GM19324 (cell line): ENCODE results near the gene BTBD17.
"Not testable (repeated sequence)": the region's sequence is repeated elsewhere in the genome, so short reads cannot be mapped to it uniquely, and the experiment has no call there.

ENCODE experiments used
- ATAC-seq: cut with Tn5 transposase; IDR thresholded peaks from one replicate; pipeline ENCODE4 v1.9.1; 2021; ENCODE audit warnings: mild to moderate bottlenecking, moderate library complexity; ENCODE audit not compliant: unreplicated experiment, low FRiP score

BTBD17 gene, protein sequence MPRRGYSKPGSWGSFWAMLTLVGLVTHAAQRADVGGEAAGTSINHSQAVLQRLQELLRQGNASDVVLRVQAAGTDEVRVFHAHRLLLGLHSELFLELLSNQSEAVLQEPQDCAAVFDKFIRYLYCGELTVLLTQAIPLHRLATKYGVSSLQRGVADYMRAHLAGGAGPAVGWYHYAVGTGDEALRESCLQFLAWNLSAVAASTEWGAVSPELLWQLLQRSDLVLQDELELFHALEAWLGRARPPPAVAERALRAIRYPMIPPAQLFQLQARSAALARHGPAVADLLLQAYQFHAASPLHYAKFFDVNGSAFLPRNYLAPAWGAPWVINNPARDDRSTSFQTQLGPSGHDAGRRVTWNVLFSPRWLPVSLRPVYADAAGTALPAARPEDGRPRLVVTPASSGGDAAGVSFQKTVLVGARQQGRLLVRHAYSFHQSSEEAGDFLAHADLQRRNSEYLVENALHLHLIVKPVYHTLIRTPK

DNA sequence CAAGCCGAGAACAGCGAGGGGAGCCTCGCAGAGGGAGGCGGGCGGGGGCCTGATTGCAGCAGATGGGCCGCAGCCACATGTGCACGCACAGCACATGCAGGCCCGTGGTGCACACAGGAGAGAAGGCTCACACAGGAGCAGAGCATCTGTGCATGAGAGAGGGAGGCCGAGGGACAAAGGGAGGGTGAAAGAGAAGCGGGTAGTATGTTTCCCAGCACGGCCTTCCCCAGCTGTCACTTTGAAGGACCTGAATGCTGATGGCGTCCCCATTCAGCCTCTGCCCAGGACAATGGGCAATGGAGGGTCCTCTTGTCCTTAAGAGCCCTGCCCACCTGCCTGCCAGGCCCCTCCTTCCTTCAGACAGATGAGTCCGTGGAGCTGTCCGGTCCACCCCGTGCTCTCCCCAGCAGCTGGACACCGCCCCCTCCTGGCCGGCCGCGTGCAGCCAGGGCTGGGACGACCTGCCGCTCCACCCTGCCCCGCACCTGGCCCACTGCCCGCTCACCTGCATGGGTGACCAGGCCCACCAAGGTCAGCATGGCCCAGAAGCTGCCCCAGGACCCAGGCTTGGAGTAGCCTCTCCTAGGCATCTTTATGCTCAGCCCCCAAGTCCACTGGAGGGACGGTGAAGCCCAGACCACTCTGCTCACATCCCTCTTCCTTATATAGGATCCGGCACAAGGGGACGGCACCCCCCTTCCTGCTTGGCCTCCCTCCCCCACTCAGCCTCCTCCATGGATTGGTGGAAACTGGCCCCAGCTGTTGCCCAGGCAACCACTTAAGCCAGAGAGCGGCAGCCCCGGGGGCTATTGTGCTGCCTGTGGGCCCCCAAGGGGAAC lies at the start of gene BTBD17:
Gene BTBD17, minus strand, starts transcription at position 639 of the 839 bp plus-strand sequence. Its CDS starts 49 bp downstream, at position 590.
- ATAC-seq = no peak

DNA sequence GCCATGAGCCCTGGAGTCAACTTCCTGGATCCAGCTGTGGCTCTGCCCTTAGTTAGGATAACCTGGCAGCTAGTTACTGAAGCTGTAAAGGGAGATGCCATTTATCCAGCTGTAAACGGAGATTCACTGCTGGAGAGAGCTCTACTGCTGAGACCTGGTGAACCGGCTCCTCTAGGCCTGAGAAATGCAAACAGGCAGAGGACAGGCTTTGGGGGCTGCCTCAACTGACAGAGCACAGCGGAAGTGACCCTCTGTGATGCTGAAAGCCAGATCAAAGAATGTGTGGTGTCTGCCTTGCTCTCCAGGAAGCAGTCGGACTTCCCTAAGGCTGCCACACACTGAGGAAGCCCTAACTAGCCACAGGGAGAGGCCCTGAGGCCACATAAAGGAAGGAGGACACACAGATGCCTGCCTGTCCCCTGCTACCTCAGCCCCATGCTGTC lies 48.4 kb upstream of the BTBD17 start:
- ATAC-seq = no peak

DNA sequence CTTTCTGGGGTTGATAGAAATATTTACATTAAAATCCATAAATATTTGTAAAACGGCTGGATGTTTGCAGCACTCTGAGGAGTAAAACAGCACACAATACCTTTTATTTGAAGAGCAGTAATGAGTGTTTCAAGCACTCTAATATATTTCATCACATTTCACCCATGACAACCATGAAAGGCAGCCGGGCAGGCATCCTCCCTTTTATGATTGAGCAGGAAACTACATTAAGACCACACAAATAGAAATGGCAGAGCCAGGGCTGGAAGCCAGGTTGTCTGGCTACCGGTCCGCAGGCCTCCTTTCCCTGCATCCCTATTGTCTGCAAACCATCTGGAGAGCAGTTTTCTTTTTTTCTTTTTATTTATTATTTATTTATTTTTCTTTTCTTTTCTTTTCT lies 47.1 kb upstream of the BTBD17 start:
- ATAC-seq = no peak

DNA sequence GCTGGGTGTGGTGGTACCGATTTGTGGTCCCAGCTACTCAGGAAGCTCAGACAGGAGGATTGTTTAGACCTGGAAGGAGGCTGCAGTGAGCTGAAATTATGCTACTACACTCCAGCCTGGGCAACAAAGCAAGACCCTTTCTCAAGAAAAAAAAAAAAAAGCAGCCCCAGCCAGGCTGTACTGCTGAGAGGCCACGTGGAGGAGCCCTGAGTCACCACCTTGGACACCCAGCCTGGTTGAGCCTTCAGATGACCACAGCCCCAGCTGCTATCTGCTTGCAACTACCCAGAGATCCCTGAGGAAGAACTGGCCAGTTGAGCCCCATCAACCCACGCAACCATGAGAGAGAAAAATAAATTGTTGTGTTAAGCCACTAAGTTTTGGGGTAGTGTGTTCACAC lies 46.6 kb upstream of the BTBD17 start:
- no peak for ATAC-seq

DNA sequence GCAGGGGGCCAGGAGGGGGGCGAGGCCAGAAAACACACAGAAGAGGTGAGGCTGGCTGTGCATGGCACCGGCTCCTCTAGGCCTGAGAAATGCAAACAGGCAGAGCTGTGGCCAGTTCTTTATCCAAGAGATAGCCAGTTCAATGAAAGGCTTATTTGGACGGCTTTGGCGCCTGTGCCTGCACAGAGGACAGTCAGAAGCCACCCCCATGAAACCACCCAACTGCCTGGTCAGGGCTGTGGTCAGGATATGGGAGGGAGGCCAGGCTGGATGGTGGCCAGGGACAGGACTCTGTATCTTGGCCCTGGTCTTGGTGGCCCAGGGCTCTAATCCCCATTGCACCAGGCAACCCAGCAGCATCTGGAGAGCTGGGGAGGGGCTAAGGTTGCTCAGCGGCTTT lies 45.7 kb upstream of the BTBD17 start:
- ATAC-seq = no peak

DNA sequence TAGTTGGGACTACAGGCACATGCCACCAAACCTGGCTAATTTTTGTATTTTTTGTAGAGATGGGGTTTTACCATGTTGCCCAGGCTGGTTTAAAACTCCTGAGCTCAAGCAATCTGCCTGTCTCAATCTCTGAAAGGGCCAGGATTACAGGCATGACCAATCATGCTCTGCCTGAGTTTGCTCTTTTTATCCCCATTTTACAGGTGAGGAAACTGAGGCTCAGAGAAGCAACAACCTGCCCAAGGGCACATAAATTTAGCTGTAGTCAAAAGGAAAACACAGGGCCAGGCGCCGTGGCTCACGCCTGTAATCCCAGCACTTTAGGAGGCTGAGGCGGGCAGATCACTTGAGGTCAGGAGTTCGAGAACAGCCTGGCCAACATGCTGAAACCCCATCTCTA lies 43.6 kb upstream of the BTBD17 start:
- ATAC-seq = not testable (repeated sequence)

DNA sequence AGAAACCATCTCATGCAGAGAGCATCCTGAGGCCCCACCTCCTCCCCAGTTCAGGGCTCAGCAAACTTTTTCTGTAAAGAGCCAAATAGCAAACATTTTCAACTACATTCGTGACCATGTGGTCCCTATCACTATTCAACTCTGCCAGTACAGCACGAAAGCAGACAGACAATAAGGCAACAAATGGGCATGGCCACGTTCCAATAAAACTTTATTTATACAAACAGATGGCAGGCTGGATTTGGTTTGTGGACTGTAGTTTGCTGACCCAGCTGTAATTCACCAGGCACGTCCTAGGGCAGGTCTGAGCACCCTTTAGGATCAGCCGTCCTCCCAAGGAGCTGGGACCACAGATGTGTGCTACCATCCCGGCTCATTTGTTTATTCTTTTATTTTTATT lies 43.1 kb upstream of the BTBD17 start:
- no peak for ATAC-seq

DNA sequence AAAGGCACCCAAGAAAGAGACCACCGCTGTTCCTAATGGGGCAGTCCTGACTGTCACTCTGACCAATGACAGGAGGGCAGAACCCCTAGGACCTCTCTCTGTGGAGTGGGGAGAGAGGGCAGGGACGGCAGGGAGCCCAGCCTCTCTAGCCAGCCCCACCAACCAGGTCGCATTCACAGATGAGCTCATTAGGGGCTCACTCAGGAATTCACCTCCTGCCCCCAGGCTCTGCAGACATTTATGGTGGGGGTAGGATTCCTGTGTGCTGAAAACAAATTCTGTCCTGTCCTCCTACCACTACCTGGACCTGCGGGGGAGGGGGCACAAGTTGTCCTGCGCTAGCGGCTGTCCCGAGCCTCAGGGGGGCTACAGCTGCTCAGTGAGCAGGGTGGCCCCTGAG lies 42.5 kb upstream of the BTBD17 start:
- no peak for ATAC-seq

DNA sequence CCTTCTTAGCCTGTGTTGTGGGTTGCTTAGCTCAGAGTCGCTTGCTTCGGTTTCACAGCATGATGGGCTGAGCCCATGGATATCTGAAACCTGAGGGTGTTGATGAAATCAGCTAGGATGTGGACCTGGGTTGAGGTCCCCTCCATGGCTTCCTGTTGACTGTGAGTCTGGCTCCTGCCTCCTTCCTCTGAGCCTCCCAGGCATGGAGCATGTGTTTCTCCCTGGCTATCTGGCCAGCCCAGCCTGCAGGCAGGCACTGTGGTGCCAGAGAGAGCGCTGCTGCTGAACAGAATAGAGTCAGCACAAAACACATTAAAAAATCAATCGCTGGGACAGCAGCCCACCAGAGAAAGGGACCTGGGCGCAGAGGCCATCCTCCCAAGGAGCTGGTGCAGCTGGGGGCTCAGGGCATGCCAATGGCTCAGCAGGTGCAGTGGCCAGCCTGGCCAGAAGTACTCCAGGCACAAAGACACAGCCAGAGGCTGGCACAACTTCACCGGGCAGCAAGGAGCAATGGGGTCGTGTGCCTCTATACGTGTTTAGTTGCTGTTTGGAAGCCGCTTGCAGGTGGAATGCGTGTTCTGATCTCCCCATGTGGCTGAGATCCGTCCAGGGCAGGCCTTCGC lies 42.0 kb upstream of the BTBD17 start:
- ATAC-seq = no peak

DNA sequence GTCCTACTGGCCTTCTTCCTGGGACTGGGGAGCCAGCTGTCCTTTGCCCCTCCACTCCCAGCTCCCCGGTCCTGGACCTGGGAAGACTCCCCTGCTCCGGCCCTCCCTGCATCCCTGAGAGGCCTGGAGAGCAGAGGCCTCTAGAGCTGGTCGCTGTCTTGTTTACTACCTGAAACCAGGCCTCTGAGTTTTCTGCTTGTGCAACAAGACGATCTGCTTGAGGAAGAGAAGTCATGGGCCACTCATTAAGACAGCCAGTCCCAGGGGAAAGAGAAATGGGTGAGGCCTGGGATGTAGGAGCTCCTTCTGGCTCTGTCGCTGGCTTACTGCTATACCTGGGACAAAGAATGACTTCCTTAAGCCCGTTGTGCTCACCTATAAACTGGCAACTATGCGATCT lies 40.4 kb upstream of the BTBD17 start:
- ATAC-seq = no peak

DNA sequence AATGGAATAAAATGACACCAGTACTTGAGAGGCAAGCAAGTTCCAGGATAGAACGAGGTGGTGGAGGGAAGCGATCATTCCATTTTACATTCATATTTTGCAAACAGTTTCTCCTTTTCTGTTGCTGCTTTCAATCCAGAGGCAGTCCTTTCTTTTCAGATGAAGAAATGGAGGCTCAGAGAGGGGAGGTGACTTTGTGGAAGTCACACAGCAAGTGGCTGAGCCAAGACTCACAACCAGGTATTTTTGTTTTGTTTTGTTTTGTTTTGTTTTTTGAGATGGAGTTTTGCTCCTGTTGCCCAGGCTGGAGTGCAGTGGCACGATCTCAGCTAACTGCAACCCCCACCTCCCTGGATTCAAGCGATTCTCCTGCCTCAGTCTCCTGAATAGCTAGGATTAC lies 34.9 kb upstream of the BTBD17 start:
- ATAC-seq = no peak

DNA sequence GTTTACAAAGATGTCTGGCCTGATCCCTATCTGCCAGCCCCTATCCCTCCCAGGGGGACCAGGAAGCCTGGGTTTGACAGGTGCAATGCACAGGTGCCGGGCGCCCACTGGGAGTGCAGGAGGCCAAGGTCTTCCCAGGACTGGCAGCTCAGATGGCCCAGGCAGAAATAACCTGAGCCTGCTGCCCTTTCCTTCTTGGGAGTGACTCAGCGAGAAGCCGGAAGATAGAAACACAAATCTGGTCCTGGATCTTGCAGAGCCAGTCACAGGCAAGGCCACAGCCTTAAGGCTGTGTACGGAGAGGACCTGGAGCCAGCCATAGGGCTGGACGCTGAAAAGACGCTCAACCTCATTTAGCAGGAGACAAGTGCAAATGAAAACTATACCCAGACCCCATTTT lies 33.3 kb upstream of the BTBD17 start:
- no peak for ATAC-seq

DNA sequence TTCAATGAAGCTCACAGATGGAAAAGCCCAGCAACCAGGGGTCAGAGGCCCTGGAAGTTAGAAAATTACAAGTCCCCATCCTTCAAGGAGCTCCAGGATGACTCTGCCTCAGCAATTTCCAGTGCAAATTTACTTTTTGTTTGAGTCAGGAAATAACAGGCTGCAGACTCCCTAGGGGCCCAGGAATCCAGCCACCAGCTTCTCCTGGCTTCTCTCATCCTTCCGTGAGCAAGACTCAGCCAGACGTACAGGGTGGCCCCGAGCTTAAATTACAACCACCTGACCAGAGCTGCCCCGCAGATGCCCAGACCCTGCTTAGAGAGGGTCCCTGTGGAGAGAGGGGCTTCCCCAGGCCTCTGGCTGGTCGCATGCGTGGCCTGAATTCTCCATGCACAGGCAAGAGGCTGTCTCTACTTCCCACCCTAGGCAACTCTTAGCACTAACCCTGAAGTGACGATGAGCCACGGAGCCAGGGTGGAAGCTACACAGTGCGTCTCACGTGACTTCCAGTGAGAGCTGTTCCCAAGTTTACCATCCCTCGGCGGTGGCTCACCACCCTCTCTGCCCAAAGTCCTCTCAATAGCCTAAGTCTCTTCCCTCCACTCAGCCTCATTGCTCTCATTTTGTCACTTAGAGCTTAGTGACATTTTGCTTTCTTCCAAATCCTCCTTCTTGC lies 32.7 kb upstream of the BTBD17 start:
- no peak for ATAC-seq

DNA sequence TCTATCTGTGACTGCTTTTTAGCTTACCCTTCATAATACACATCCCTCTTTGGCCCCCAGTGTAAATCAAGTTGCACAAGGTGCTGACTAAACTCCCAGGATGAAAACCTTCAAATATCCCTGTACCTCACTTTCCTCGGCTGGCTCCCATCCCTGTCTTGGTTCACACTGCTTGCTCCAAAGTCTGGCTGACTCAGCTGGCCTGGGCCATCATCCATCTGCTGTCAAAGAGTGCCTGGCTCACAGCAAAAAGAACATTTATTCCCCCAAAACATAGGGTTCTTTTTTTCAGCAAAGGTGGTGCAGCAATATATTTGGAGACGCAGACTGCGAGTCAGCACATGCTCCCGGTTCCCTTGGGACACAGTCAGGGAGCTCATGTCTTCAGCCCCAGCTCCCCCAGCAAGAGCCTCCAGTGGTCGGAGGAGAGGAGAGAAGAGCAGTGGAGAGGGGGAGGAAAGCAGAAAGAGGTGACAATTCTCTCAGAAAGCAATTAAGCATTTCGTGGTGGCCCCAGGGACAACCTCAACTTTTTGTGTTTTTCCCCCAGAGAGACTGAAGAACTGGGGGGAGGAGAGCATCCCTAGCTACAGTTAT lies 31.8 kb upstream of the BTBD17 start:
- ATAC-seq = no peak

DNA sequence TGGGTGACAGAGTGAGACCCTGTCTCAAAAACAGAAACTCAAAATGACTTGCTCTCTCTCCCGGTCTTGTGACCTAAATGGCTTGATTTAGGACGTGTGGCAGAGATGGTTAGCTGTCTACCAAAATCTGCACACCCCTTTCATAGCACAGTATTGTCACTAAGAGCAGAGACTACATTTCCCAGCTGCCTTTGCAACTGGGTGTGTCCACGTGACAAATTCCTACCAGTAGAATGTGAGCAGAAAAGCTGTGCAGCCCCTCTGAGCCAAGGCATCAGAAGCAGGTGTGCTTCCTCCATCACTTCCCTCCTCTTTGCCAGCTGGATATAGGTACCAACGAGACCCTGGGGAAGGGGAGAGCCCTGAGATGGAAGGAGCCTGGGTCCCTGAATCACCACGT lies 31.2 kb upstream of the BTBD17 start:
- no peak for ATAC-seq

DNA sequence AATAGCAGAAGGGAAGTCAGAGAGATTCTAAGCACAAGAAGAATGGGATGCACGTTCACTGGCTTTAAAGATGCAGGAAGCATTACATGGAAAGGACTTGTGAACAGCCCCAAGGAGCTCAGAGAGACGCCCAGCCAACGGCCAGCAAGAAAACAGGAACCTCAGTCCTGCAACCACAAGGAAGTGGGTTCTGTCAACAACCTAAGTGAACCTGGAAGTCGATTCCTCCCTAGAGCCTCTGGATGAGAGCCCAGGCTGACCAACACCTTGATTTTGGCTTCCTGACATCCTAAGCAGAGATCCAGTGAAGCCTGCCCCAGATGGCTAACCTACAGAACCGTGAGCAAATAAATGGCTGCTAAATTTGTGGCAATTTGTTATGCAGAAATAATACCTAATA lies 30.1 kb upstream of the BTBD17 start:
- no peak for ATAC-seq

DNA sequence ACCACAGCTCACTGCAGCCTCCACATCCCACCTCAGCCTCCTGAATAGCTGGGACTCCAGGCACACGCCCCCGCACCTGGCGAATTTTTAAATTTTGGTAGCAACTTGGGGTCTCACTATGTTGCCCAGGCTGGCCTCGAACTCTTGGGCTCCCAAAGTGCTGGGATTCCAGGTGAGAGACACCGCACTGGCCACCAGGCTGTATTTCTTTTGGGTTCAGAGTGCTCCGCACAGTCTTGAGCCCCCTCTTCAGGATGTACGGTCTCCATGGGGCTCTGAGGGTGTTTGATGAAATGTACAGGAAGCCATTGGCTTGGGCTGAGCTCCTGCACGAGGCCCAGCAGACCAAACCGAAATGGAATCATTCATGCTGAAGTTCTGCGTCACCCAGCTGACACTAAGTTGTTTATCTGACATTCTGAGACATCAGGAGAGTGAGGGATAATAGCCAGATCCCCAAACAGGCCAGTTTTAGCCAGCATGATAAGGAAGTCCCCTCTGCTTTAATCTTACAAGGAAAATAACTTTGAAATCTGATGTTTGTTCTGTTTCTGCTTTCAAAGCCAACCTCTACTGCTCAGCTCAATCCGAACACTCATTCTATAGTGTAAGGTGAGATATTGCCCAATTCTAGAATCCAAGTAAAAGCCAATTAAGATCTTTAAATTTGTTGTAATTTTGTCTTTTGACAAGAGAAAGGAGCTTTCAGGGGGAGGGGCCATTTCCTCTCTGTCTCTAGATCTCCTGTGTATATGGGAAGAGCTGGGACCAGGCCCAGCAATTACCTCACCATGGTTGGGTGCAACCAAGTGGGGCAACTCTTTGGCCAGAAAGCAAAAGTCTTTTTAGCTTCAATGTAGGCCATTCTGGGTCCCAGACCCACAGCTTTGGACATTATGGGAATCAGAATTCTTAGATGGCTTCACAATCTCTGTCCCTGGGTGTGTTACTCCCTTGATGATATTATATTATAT lies 29.3 kb upstream of the BTBD17 start:
- ATAC-seq = no peak

DNA sequence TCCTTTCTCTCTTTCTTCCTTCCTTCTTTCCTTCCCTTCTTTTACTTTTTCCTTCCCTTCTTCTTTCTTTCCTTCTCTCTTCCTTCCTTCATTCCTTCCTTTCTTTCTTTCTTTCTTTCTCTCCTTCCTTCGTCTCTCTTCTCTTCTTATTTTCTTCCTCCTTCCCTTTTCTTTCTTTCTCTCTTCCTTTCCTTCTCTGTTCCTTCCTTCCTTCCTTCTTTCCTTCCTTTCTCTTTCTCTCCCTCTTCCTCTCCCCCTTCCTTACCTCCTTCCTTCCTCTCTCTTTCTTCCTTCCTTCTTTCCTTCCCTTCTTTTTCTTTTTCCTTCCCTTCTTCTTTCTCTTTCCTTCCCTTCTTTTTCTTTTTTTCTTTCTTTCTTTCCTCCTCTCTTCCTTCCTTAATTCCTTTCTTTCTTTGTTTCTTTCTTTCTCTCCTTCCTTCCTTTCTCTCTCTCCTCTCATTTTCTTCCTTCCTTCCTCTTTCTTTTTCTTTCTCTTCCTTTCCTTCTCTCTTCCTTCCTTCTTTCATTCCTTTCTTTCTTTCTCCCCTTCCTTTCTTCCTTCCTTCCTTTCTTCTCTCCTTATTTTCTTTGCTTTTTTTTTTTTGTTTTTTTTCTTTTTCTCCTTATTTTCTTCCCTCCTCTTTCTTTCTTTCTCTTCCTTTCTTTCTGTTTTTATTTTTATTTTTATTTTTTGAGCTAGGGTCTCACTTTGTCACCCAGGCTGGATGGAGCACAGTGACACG lies 28.4 kb upstream of the BTBD17 start:
- no peak for ATAC-seq
